GM18907 (cell line): Measurements from ENCODE around the gene SARS2.
A peak's percentile ranks its signal among the peaks of the same experiment; 100 is the strongest.
"Not testable (repeated sequence)": the region's sequence is repeated elsewhere in the genome, so short reads cannot be mapped to it uniquely, and the experiment has no call there.

Experiments
- ATAC-seq: cut with Tn5 transposase; IDR thresholded peaks from one replicate; pipeline ENCODE4 v1.9.1; 2021; ENCODE audit warnings: mild to moderate bottlenecking, moderate library complexity; ENCODE audit not compliant: unreplicated experiment

Gene SARS2

GRCh38 chr19:38929929-38930775 lies at the start of gene SARS2:
Gene SARS2, minus strand, starts transcription at chr19:38930763. Its CDS starts 27 bp downstream, at chr19:38930736.
- peak; percentile 66 for ATAC-seq

- ATAC-seq, result no peak
These were observed 49.2 kb upstream of the SARS2 start for GRCh38 chr19:38979812-38980211.

GRCh38 chr19:38978326-38978689 lies 47.7 kb upstream of the SARS2 start:
- ATAC-seq, result no peak

- ATAC-seq, result peak; percentile 86
These were observed 47.1 kb upstream of the SARS2 start for GRCh38 chr19:38977445-38978325.

- ATAC-seq, result no peak
These were observed 45.3 kb upstream of the SARS2 start for GRCh38 chr19:38975861-38976271.

- no peak for ATAC-seq
These were observed 44.8 kb upstream of the SARS2 start, which contains the start of gene FBXO17 for GRCh38 chr19:38975214-38975860. Gene FBXO17, minus strand, starts transcription at chr19:38975742. Its CDS starts 25,423 bp downstream, at chr19:38950319.

GRCh38 chr19:38974624-38975213 lies 44.2 kb upstream of the SARS2 start:
- ATAC-seq, result no peak

- no peak for ATAC-seq
These were observed 41.1 kb upstream of the SARS2 start for GRCh38 chr19:38971672-38972071.

GRCh38 chr19:38970664-38971532 lies 40.3 kb upstream of the SARS2 start:
- ATAC-seq, result no peak

- ATAC-seq, result not testable (repeated sequence)
These were observed 35.6 kb upstream of the SARS2 start for GRCh38 chr19:38966149-38966548.

- ATAC-seq, result no peak
These were observed 34.2 kb upstream of the SARS2 start for GRCh38 chr19:38964738-38965137.

- no peak for ATAC-seq
These were observed 29.1 kb upstream of the SARS2 start for GRCh38 chr19:38959618-38960017.

- no peak for ATAC-seq
These were observed 27.7 kb upstream of the SARS2 start for GRCh38 chr19:38958301-38958700.

GRCh38 chr19:38956264-38956663 lies 25.7 kb upstream of the SARS2 start:
- no peak for ATAC-seq

- ATAC-seq, result no peak
These were observed 23.1 kb upstream of the SARS2 start for GRCh38 chr19:38953677-38954076.

GRCh38 chr19:38952395-38953165 lies 22.0 kb upstream of the SARS2 start:
- no peak for ATAC-seq

- no peak for ATAC-seq
These were observed 20.6 kb upstream of the SARS2 start for GRCh38 chr19:38951187-38951586.

- peak; percentile 43 for ATAC-seq
These were observed 19.2 kb upstream of the SARS2 start for GRCh38 chr19:38949580-38950367.
